Common myeloid progenitor, CD34-positive (primary cell): ENCODE data around the gene PCDH9.

Experiments
- CTCF ChIA-PET: fragments of 350-600 bp; sonication (Branson Sonifier 250); formaldehyde crosslinking; loops from one replicate; lab custom pipeline; 2021; ENCODE audit warnings: antibody characterized with exemption; lab: Charles Lee
- POLR2A ChIA-PET: fragments of 350-600 bp; sonication (Branson Sonifier 250); formaldehyde crosslinking; loops from one replicate; lab custom pipeline; 2021; ENCODE audit warnings: antibody characterized with exemption; lab: Charles Lee
- DNase-seq, 3 donors: peaks; one replicate each; pipeline versions ENCODE4 v3.0.0 to v3.0.0-alpha.2; 2013
- H3K27ac ChIP-seq, 2 experiments: 1 replicate in 1 of 2; 2 replicates in 1 of 2; pipeline ENCODE4 v1.7.0; 2013; ENCODE audit warnings: inconsistent platforms in 2 of 2, low read length in 2 of 2, mild to moderate bottlenecking in 2 of 2, low read depth in 1 of 2, moderate library complexity in 1 of 2; ENCODE audit not compliant: severe bottlenecking in 2 of 2, insufficient read depth in 1 of 2, poor library complexity in 1 of 2
- H3K27me3 ChIP-seq, 5 experiments: replicated peaks in 2 of 5; 1 replicate in 3 of 5; 2 replicates in 2 of 5; pipeline versions ENCODE4 v1.6.1 to v1.7.0; 2013; ENCODE audit warnings: low read length in 4 of 5, mild to moderate bottlenecking in 2 of 5, moderate library complexity in 2 of 5, inconsistent platforms in 1 of 5; ENCODE audit not compliant: insufficient read depth in 5 of 5, control insufficient read depth in 4 of 5
- H3K36me3 ChIP-seq, 4 experiments: 1 replicate in 2 of 4; 2 replicates in 2 of 4; pipeline versions ENCODE4 v1.6.1 to v1.7.0; 2013; ENCODE audit warnings: low read length in 3 of 4, control low read depth in 1 of 4, mild to moderate bottlenecking in 1 of 4; ENCODE audit not compliant: control insufficient read depth in 4 of 4, insufficient read depth in 4 of 4
- H3K4me1 ChIP-seq, 4 experiments: 1 replicate in 3 of 4; 2 replicates in 1 of 4; pipeline versions ENCODE4 v1.6.1 to v1.7.1; 2013; ENCODE audit warnings: low read length in 3 of 4, mild to moderate bottlenecking in 3 of 4, control low read depth in 1 of 4, inconsistent platforms in 1 of 4, moderate library complexity in 1 of 4; ENCODE audit not compliant: control insufficient read depth in 4 of 4, insufficient read depth in 4 of 4; ENCODE audit errors: control extremely low read depth in 1 of 4
- H3K4me3 ChIP-seq, 7 experiments: 1 replicate in 4 of 7; 2 replicates in 3 of 7; pipeline versions ENCODE4 v1.5.1 to v1.7.0; 2013; ENCODE audit warnings: mild to moderate bottlenecking in 7 of 7, low read length in 6 of 7, moderate library complexity in 6 of 7, inconsistent platforms in 2 of 7, low read depth in 2 of 7, control low read depth in 1 of 7; ENCODE audit not compliant: insufficient read depth in 4 of 7, control insufficient read depth in 1 of 7; ENCODE audit errors: extremely low read depth in 1 of 7
- H3K9me3 ChIP-seq, 5 experiments: 1 replicate in 4 of 5; 2 replicates in 1 of 5; pipeline versions ENCODE4 v1.6.1 to v1.7.1; 2013; ENCODE audit warnings: low read length in 4 of 5, mild to moderate bottlenecking in 2 of 5, inconsistent platforms in 1 of 5, low read depth in 1 of 5, moderate library complexity in 1 of 5; ENCODE audit not compliant: control insufficient read depth in 4 of 5, insufficient read depth in 2 of 5; ENCODE audit errors: control extremely low read depth in 1 of 5
- WGBS: methylation state at CpG from one replicate; pipeline ENCODE4 v1.1.5; 2013; ENCODE audit not compliant: insufficient coverage; 5-methylcytosine and 5-hydroxymethylcytosine counted together

PCDH9 gene

GRCh38 chr13:66835040-66835628 lies 395.0 kb downstream of the PCDH9 start:
- ChIA-PET CTCF (no interaction called here), POLR2A (no interaction called here)
- WGBS: 94% methylated on average over 7 of the region's 9 CpGs
- no peak for DNase-seq
- no peak overlapping the region for H3K4me3 ChIP-seq
- no peaks in the 10 kb centered on the region for H3K9me3 ChIP-seq
- no peaks in the 10 kb centered on the region for H3K27me3 ChIP-seq
- no peaks in the 10 kb centered on the region for H3K4me1 ChIP-seq
- H3K36me3 ChIP-seq: no peaks in the 10 kb centered on the region
- H3K27ac ChIP-seq: no peak overlapping the region

GRCh38 chr13:66830940-66831716 lies 399.0 kb downstream of the PCDH9 start:
- POLR2A ChIA-PET: no interaction called here
- Histone ChIP-seq H3K27ac (no peak overlapping the region), H3K9me3 (no peaks in the 10 kb centered on the region), H3K4me3 (no peak overlapping the region), H3K4me1 (no peaks in the 10 kb centered on the region), H3K27me3 (no peaks in the 10 kb centered on the region), H3K36me3 (no peaks in the 10 kb centered on the region)
- 83% methylated on average over 1 of the region's 2 CpGs for WGBS
- peak in 2 of 3 donors; percentile 9 to 37 for DNase-seq
- CTCF ChIA-PET: interaction anchor here (1.6 kb wide), 1 partner anchor 9 kb away, joined by 4 read pairs; no protein-coding TSS in a partner anchor

- DNase-seq: no peak
- H3K4me1 ChIP-seq: no peaks in the 10 kb centered on the region
- H3K27ac ChIP-seq: no peak overlapping the region
- no CpG with 5 or more reads among the region's 2 CpGs for WGBS
- ChIA-PET POLR2A (no interaction called here), CTCF (no interaction called here)
- no peaks in the 10 kb centered on the region for H3K9me3 ChIP-seq
- no peaks in the 10 kb centered on the region for H3K27me3 ChIP-seq
- no peaks in the 10 kb centered on the region for H3K36me3 ChIP-seq
- H3K4me3 ChIP-seq: no peak overlapping the region
These were observed 400.3 kb downstream of the PCDH9 start for GRCh38 chr13:66829803-66830202.

DNA sequence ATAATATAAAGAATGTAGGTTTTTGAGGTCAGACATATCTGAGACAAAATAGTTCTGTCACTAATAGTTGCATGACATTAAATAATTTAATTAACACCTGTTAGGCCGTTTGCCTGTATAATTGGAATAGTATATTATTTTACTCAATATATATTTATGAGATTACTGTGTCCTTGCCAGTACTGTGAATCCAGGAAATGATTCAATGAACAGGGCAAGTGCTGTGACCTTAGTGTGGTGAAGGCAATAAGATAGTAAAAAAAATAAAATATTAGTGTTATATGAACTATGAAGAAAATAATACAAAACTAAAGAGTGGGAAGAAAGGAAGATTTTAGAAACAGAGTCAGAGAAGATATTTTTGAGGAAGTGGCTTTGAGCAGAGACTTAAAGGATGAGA lies 403.7 kb downstream of the PCDH9 start:
- Histone ChIP-seq H3K27me3 (no peaks in the 10 kb centered on the region), H3K4me3 (no peak overlapping the region), H3K27ac (no peak overlapping the region), H3K4me1 (no peaks in the 10 kb centered on the region), H3K9me3 (no peaks in the 10 kb centered on the region), H3K36me3 (no peaks in the 10 kb centered on the region)
- no CpG with 5 or more reads among the region's 1 CpG for WGBS
- ChIA-PET CTCF (no interaction called here), POLR2A (no interaction called here)
- DNase-seq: no peak

- no peaks in the 10 kb centered on the region for H3K27me3 ChIP-seq
- WGBS: no CpG with 5 or more reads among the region's 1 CpG
- H3K36me3 ChIP-seq: no peaks in the 10 kb centered on the region
- no peak for DNase-seq
- ChIA-PET POLR2A (no interaction called here), CTCF (interaction anchor here (1.5 kb wide), 1 partner anchor 10 kb away, joined by 4 read pairs; no protein-coding TSS in a partner anchor)
- H3K27ac ChIP-seq: no peak overlapping the region
- no peaks in the 10 kb centered on the region for H3K4me1 ChIP-seq
- no peak overlapping the region for H3K4me3 ChIP-seq
- H3K9me3 ChIP-seq: no peaks in the 10 kb centered on the region
These were observed 408.6 kb downstream of the PCDH9 start for GRCh38 chr13:66821551-66821950.

- H3K4me1 ChIP-seq: no peaks in the 10 kb centered on the region
- no peaks in the 10 kb centered on the region for H3K36me3 ChIP-seq
- DNase-seq: no peak
- no peaks in the 10 kb centered on the region for H3K9me3 ChIP-seq
- POLR2A ChIA-PET: no interaction called here
- CTCF ChIA-PET: no interaction called here
- H3K4me3 ChIP-seq: no peak overlapping the region
- no peak overlapping the region for H3K27ac ChIP-seq
- no peaks in the 10 kb centered on the region for H3K27me3 ChIP-seq
These were observed 418.7 kb downstream of the PCDH9 start for GRCh38 chr13:66811455-66811854.

DNA sequence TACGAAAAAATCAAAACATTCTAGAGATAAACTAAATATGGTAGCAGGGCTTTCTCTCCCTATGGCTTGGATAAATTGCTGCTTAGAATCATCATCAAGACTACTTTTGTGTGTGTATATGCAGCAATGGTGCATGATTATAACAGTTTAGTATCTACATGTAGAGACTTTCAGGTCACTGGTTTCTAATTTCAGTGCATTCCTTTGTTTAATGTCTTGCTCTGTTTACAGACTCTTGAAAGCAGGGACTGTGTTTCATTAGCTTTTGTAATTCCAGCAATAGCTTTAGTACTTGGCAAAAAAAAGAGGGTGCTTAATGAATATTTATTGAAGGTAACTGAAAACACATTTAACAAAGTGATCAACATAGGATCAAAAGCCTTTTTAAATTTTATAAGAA lies 420.7 kb downstream of the PCDH9 start:
- CTCF ChIA-PET: no interaction called here

More for the DNA sequence above, 420.7 kb downstream of the PCDH9 start:
- DNase-seq: no peak
- H3K36me3 ChIP-seq: no peaks in the 10 kb centered on the region
- no CpG with 5 or more reads among the region's 1 CpG for WGBS
- POLR2A ChIA-PET: no interaction called here
- no peak overlapping the region for H3K27ac ChIP-seq
- no peaks in the 10 kb centered on the region for H3K9me3 ChIP-seq
- no peaks in the 10 kb centered on the region for H3K4me1 ChIP-seq
- H3K4me3 ChIP-seq: no peak overlapping the region
- H3K27me3 ChIP-seq: no peaks in the 10 kb centered on the region
